HCT116 (cell line): ENCODE measurements around the gene SEMA4D. TPM values are rescaled to one million over a fixed set of nuclear protein-coding genes. Genes with fewer than 3 reads are reported as not detected.

ENCODE experiments used
- ATAC-seq: fragments of 200-7000 bp; cut with Tn5 transposase; 2 replicates; pipeline ENCODE4 v1.9.1; 2020; ENCODE audit warnings: mild to moderate bottlenecking, moderate library complexity
- BruUV-seq: library from RNA; stranded (reverse); fragments of 400-500 nt; replicated peaks from 2 replicates; lab custom pipeline; 2021; lab: Mats Ljungman, UMichigan
- CTCF ChIA-PET: fragments of 300-600 bp; sonication (Branson Sonifier 250); formaldehyde crosslinking; loops from one replicate; lab custom pipeline; 2021; ENCODE audit warnings: antibody characterized with exemption; lab: Charles Lee
- POLR2A ChIA-PET: fragments of 300-600, 350-600 bp; sonication (Branson Sonifier 250); formaldehyde crosslinking; loops from one replicate; lab custom pipeline; 2021; ENCODE audit warnings: antibody characterized with exemption; lab: Charles Lee
- RAD21 ChIA-PET, 2 experiments: fragments of 300-600 bp; sonication (Branson Sonifier 250); formaldehyde crosslinking; loops; one replicate each; lab custom pipeline; 2023; ENCODE audit warnings: low total read pairs in 2 of 2; ENCODE audit not compliant: uncharacterized antibody in 2 of 2, unreplicated experiment in 2 of 2, low non-redundant PET in 1 of 2; lab: Charles Lee
- DNase-seq: peaks from one replicate; pipeline ENCODE4 v3.0.0-alpha.2; 2010; ENCODE audit warnings: low read depth, low spot score
- H2AFZ ChIP-seq: fragments of 200-600 bp; shearing (Covaris generic), sonication (generic); 2 replicates; pipeline ENCODE4 v1.6.1; 2017; ENCODE audit warnings: low read depth, mixed run types, mixed read lengths, antibody characterized with exemption, low read length; ENCODE audit not compliant: poor library complexity, severe bottlenecking
- H3K27ac ChIP-seq: 2 replicates; pipeline ENCODE4 v1.5.1; 2012; ENCODE audit warnings: low read depth, low read length
- H3K27me3 ChIP-seq: fragments of 200-600 bp; sonication (generic); 2 replicates; pipeline ENCODE4 v1.6.1; 2016; ENCODE audit warnings: mixed run types, low read length, mixed read lengths; ENCODE audit not compliant: insufficient read depth
- H3K36me3 ChIP-seq, 2 experiments: fragments of 200-500 bp in 1 of 2; fragments of 200-600 bp in 1 of 2; sonication (Bioruptor generic) in 1 of 2; sonication (generic) in 1 of 2; 2 replicates each; pipeline versions ENCODE4 v1.5.1 to v1.6.1; 2014 to 2016; ENCODE audit warnings: low read length in 2 of 2, inconsistent platforms in 1 of 2, mixed read lengths in 1 of 2, mixed run types in 1 of 2; ENCODE audit not compliant: insufficient read depth in 2 of 2, control insufficient read depth in 1 of 2
- H3K4me1 ChIP-seq, 2 experiments: fragments of 200-600 bp in 1 of 2; sonication (generic) in 1 of 2; 2 replicates each; pipeline versions ENCODE4 v1.5.1 to v1.6.1; 2012 to 2017; ENCODE audit warnings: low read length in 2 of 2, inconsistent platforms in 1 of 2, mild to moderate bottlenecking in 1 of 2, mixed read lengths in 1 of 2, mixed run types in 1 of 2, moderate library complexity in 1 of 2; ENCODE audit not compliant: insufficient read depth in 2 of 2, control insufficient read depth in 1 of 2
- H3K4me2 ChIP-seq: fragments of 200-600 bp; sonication (generic); 2 replicates; pipeline ENCODE4 v1.6.1; 2017; ENCODE audit warnings: mixed run types, low read length, mixed read lengths
- H3K4me3 ChIP-seq, 2 experiments: fragments of 200-600 bp in 1 of 2; sonication (generic) in 1 of 2; replicated peaks in 1 of 2; 2 replicates each; pipeline ENCODE4 v1.5.1; 2011 to 2016; ENCODE audit warnings: low read length in 2 of 2, control low read depth in 1 of 2, low read depth in 1 of 2, mild to moderate bottlenecking in 1 of 2, mixed read lengths in 1 of 2, mixed run types in 1 of 2
- H3K79me2 ChIP-seq: fragments of 200-600 bp; sonication (generic); 2 replicates; pipeline ENCODE4 v1.6.1; 2017; ENCODE audit warnings: mild to moderate bottlenecking, mixed run types, low read length, moderate library complexity, mixed read lengths; ENCODE audit not compliant: insufficient read depth
- H3K9ac ChIP-seq: fragments of 200-600 bp; sonication (generic); 2 replicates; pipeline ENCODE4 v1.6.1; 2016; ENCODE audit warnings: low read length, mixed read lengths
- H3K9me2 ChIP-seq: fragments of 200-600 bp; sonication (generic), shearing (Covaris generic); 2 replicates; pipeline ENCODE4 v1.6.1; 2017; ENCODE audit warnings: mixed run types, mild to moderate bottlenecking, moderate library complexity; ENCODE audit not compliant: insufficient read depth
- H3K9me3 ChIP-seq, 2 experiments: fragments of 200-500 bp in 1 of 2; fragments of 200-600 bp in 1 of 2; sonication (Bioruptor generic) in 1 of 2; sonication (generic) in 1 of 2; 2 replicates each; pipeline ENCODE4 v1.6.1; 2014 to 2017; ENCODE audit warnings: low read length in 2 of 2, mixed read lengths in 2 of 2, inconsistent platforms in 1 of 2, low read depth in 1 of 2, mild to moderate bottlenecking in 1 of 2, mixed run types in 1 of 2, moderate library complexity in 1 of 2; ENCODE audit not compliant: control insufficient read depth in 1 of 2, insufficient read depth in 1 of 2
- H4K20me1 ChIP-seq: fragments of 200-600 bp; sonication (generic), shearing (Covaris generic); 2 replicates; pipeline ENCODE4 v1.6.1; 2017; ENCODE audit warnings: mixed run types, mild to moderate bottlenecking, moderate library complexity; ENCODE audit not compliant: insufficient read depth
- CBX3 ChIP-seq: IDR thresholded peaks from 2 replicates; pipeline ENCODE4 v1.6.1; 2012; ENCODE audit warnings: low read depth
- CEBPB ChIP-seq: IDR thresholded peaks from 2 replicates; pipeline ENCODE4 v1.6.1; 2012; ENCODE audit warnings: low read depth
- EGR1 ChIP-seq: IDR thresholded peaks from 2 replicates; pipeline ENCODE4 v1.6.1; 2012; ENCODE audit warnings: low read depth
- FOSL1 ChIP-seq: IDR thresholded peaks from 2 replicates; pipeline ENCODE4 v1.6.1; 2012; ENCODE audit warnings: low read depth
- JUND ChIP-seq: IDR thresholded peaks from 2 replicates; pipeline ENCODE4 v1.6.1; 2012
- POLR2AphosphoS5 ChIP-seq: IDR thresholded peaks from 2 replicates; pipeline ENCODE4 v1.6.1; 2011; ENCODE audit warnings: mild to moderate bottlenecking, low read depth, low read length, moderate library complexity
- RAD21 ChIP-seq: IDR thresholded peaks from 2 replicates; pipeline ENCODE4 v1.6.1; 2012; ENCODE audit warnings: low read depth, mild to moderate bottlenecking
- SIN3A ChIP-seq: IDR thresholded peaks from 2 replicates; pipeline ENCODE4 v1.6.1; 2012; ENCODE audit warnings: low read depth
- SRF ChIP-seq: IDR thresholded peaks from 2 replicates; pipeline ENCODE4 v1.6.1; 2012; ENCODE audit warnings: low read depth
- TCF7L2 ChIP-seq: IDR thresholded peaks from 2 replicates; pipeline ENCODE4 v1.7.0; 2011; ENCODE audit warnings: borderline replicate concordance, inconsistent platforms; ENCODE audit not compliant: insufficient read depth, insufficient read length; ENCODE audit errors: extremely low read depth
- YY1 ChIP-seq: IDR thresholded peaks from 2 replicates; pipeline ENCODE4 v1.6.1; 2011; ENCODE audit warnings: low read length, low read depth, moderate library complexity, mild to moderate bottlenecking; ENCODE audit not compliant: insufficient replicate concordance; ENCODE audit errors: extremely low read depth
- ZFX ChIP-seq: fragments of 450-650 bp; IDR thresholded peaks from 2 replicates; pipeline ENCODE4 v1.6.1; 2017
- ZNF274 ChIP-seq: fragments of 200-500 bp; sonication (Bioruptor generic); IDR thresholded peaks from 2 replicates; pipeline ENCODE4 v1.6.1; 2014; ENCODE audit warnings: mild to moderate bottlenecking, low read depth, low read length, inconsistent platforms
- intact Hi-C: fragments of 100-400 bp; cut with micrococcal nuclease; formaldehyde crosslinking; loops from 2 replicates; pipeline ENCODE4 v1.10.0; 2022
- total RNA-seq: library from RNA; stranded (reverse); gene quantifications from one replicate; pipeline ENCODE4 v1.2.1, GENCODE V29; 2021; ENCODE audit not compliant: unreplicated experiment
- TF ChIP-seq, protein P1 (sequence below), 3 experiments: fragments of 200-600 bp in 1 of 3; sonication (generic) in 1 of 3; IDR thresholded peaks in 2 of 3; conservative IDR thresholded peaks in 1 of 3; 2 replicates each; pipeline ENCODE4 v1.5.1; 2012 to 2017; ENCODE audit warnings: low read depth in 2 of 3, low read length in 2 of 3, antibody characterized with exemption in 1 of 3, borderline replicate concordance in 1 of 3, control low read depth in 1 of 3, mild to moderate bottlenecking in 1 of 3, mixed read lengths in 1 of 3, mixed run types in 1 of 3, moderate library complexity in 1 of 3; ENCODE audit not compliant: insufficient read depth in 1 of 3
- TF ChIP-seq, protein P2 (sequence below): IDR thresholded peaks from 2 replicates; pipeline ENCODE4 v1.6.1; 2012; ENCODE audit warnings: low read depth
- TF ChIP-seq, protein P3 (sequence below): IDR thresholded peaks from 2 replicates; pipeline ENCODE4 v1.6.1; 2012
- TF ChIP-seq, protein P4 (sequence below): IDR thresholded peaks from 2 replicates; pipeline ENCODE4 v1.6.1; 2012

SEMA4D gene
- total RNA-seq, 1 experiment from 2014 or later: 32.0 TPM

DNA sequence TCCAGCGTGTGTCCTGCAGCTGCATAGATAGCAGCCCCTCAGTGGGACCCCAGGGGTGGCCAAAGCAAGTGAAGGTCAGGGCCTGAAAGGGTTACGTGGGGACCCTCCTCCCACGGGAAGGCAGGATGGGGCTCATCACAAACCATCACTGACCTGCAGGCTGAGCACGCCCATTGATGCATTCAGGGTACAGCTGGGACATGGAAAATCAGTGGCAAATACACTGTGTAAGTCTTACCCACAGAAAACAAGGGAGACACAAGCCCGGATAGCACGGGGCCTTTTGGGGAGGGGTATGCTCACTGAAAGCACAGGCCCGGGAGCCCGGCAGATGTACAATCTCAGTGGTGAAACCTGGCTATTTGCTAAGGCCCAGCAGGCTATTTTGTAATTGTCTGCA is 49.1 kb downstream of the SEMA4D start:
- POLR2A ChIA-PET: no interaction called here
- no peaks in the 10 kb centered on the region for H3K27me3 ChIP-seq
- no peak overlapping the region for H3K27ac ChIP-seq
- CTCF ChIA-PET: no interaction called here
- ATAC-seq: no peak
- H3K4me1 ChIP-seq: no peaks in the 10 kb centered on the region
- intact Hi-C loops: no loop called here
- H2AFZ ChIP-seq: no peak overlapping the region
- no peaks in the 10 kb centered on the region for H4K20me1 ChIP-seq
- RAD21 ChIA-PET: no interaction called here
- H3K9ac ChIP-seq: no peak overlapping the region
- no peaks in the 10 kb centered on the region for H3K9me2 ChIP-seq
- H3K9me3 ChIP-seq: no peaks in the 10 kb centered on the region
- no peak for TF ChIP-seq SIN3A
- no peak overlapping the region for H3K4me2 ChIP-seq
- no peaks in the 10 kb centered on the region for H3K36me3 ChIP-seq
- no peaks in the 10 kb centered on the region; the same call in 1 of the 2 replicates for H3K79me2 ChIP-seq
- no peak overlapping the region for H3K4me3 ChIP-seq
- no peak for DNase-seq
- no TSS peak for BruUV-seq

- no peak overlapping the region for H3K4me2 ChIP-seq
- ChIA-PET POLR2A (no interaction called here), CTCF (no interaction called here), RAD21 (no interaction called here)
- H3K4me1 ChIP-seq: peaks cover 0 to 4% of the 10 kb centered on the region in 2 experiments; a peak in 1 of 4 replicates
- intact Hi-C loops: no loop called here
- H2AFZ ChIP-seq: no peak overlapping the region
- H3K9me2 ChIP-seq: no peaks in the 10 kb centered on the region
- no TSS peak for BruUV-seq
- H3K27ac ChIP-seq: no peak overlapping the region
- H3K9me3 ChIP-seq: no peaks in the 10 kb centered on the region
- DNase-seq (no peak), ATAC-seq (no peak)
- H3K79me2 ChIP-seq: no peaks in the 10 kb centered on the region; the same call in 1 of the 2 replicates
- H3K4me3 ChIP-seq: no peak overlapping the region
- no peak overlapping the region for H3K9ac ChIP-seq
- no peaks in the 10 kb centered on the region for H3K27me3 ChIP-seq
- no peaks in the 10 kb centered on the region for H4K20me1 ChIP-seq
- H3K36me3 ChIP-seq: no peaks in the 10 kb centered on the region
- TF ChIP-seq TCF7L2 (no peak), JUND (no peak), EGR1 (no peak), ZFX (no peak), RAD21 (no peak), SIN3A (no peak), CBX3 (no peak), POLR2AphosphoS5 (no peak), SRF (no peak), FOSL1 (no peak), YY1 (no peak), ZNF274 (no peak), CEBPB (no peak)
- TF ChIP-seq, protein P1, sequence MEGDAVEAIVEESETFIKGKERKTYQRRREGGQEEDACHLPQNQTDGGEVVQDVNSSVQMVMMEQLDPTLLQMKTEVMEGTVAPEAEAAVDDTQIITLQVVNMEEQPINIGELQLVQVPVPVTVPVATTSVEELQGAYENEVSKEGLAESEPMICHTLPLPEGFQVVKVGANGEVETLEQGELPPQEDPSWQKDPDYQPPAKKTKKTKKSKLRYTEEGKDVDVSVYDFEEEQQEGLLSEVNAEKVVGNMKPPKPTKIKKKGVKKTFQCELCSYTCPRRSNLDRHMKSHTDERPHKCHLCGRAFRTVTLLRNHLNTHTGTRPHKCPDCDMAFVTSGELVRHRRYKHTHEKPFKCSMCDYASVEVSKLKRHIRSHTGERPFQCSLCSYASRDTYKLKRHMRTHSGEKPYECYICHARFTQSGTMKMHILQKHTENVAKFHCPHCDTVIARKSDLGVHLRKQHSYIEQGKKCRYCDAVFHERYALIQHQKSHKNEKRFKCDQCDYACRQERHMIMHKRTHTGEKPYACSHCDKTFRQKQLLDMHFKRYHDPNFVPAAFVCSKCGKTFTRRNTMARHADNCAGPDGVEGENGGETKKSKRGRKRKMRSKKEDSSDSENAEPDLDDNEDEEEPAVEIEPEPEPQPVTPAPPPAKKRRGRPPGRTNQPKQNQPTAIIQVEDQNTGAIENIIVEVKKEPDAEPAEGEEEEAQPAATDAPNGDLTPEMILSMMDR (IDR thresholded peaks at IDR 0.05 in 2 of 3, conservative IDR thresholded peaks at IDR 0.05 in 1 of 3; ENCODE audit: borderline replicate concordance in 1 of 3, insufficient read depth in 1 of 3, low read depth in 2 of 3, low read length in 2 of 3): no peak
- TF ChIP-seq, protein P2, sequence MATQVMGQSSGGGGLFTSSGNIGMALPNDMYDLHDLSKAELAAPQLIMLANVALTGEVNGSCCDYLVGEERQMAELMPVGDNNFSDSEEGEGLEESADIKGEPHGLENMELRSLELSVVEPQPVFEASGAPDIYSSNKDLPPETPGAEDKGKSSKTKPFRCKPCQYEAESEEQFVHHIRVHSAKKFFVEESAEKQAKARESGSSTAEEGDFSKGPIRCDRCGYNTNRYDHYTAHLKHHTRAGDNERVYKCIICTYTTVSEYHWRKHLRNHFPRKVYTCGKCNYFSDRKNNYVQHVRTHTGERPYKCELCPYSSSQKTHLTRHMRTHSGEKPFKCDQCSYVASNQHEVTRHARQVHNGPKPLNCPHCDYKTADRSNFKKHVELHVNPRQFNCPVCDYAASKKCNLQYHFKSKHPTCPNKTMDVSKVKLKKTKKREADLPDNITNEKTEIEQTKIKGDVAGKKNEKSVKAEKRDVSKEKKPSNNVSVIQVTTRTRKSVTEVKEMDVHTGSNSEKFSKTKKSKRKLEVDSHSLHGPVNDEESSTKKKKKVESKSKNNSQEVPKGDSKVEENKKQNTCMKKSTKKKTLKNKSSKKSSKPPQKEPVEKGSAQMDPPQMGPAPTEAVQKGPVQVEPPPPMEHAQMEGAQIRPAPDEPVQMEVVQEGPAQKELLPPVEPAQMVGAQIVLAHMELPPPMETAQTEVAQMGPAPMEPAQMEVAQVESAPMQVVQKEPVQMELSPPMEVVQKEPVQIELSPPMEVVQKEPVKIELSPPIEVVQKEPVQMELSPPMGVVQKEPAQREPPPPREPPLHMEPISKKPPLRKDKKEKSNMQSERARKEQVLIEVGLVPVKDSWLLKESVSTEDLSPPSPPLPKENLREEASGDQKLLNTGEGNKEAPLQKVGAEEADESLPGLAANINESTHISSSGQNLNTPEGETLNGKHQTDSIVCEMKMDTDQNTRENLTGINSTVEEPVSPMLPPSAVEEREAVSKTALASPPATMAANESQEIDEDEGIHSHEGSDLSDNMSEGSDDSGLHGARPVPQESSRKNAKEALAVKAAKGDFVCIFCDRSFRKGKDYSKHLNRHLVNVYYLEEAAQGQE: no peak
- TF ChIP-seq, protein P3, sequence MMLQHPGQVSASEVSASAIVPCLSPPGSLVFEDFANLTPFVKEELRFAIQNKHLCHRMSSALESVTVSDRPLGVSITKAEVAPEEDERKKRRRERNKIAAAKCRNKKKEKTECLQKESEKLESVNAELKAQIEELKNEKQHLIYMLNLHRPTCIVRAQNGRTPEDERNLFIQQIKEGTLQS: no peak
- TF ChIP-seq, protein P4, sequence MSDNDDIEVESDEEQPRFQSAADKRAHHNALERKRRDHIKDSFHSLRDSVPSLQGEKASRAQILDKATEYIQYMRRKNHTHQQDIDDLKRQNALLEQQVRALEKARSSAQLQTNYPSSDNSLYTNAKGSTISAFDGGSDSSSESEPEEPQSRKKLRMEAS: no peak
Measured at GRCh38 chr9:89448381-89448780, 49.5 kb downstream of the SEMA4D start.
